CD4-positive, alpha-beta memory T cell (primary cell): Measurements from ENCODE around the gene APOBEC3B. TPM values are rescaled to one million over a fixed set of nuclear protein-coding genes. Genes with fewer than 3 reads are reported as not detected.
"Not testable (repeated sequence)": the region's sequence is repeated elsewhere in the genome, so short reads cannot be mapped to it uniquely, and the experiment has no call there.

Experiments used
- CTCF ChIA-PET: fragments of 350-600 bp; sonication (Branson Sonifier 250); formaldehyde crosslinking; loops from one replicate; lab custom pipeline; 2021; ENCODE audit warnings: inconsistent platforms; ENCODE audit not compliant: partially characterized antibody; lab: Charles Lee
- POLR2A ChIA-PET: fragments of 350-600 bp; sonication (Branson Sonifier 250); formaldehyde crosslinking; loops from one replicate; lab custom pipeline; 2021; ENCODE audit not compliant: partially characterized antibody; lab: Charles Lee
- DNase-seq, 5 donors: peaks; one replicate each; pipeline versions ENCODE4 v3.0.0 to v3.0.0-alpha.2; 2020 to 2022; ENCODE audit warnings: mixed read lengths in 1 of 5
- H3K27ac ChIP-seq: one replicate; pipeline ENCODE4 v1.7.0; 2013; ENCODE audit warnings: low read depth, low read length
- H3K27me3 ChIP-seq: 2 replicates; pipeline ENCODE4 v1.7.0; 2013; ENCODE audit warnings: mild to moderate bottlenecking, low read length, moderate library complexity; ENCODE audit not compliant: insufficient read depth
- H3K36me3 ChIP-seq: 2 replicates; pipeline ENCODE4 v1.7.0; 2013; ENCODE audit warnings: mild to moderate bottlenecking, low read length, moderate library complexity; ENCODE audit not compliant: insufficient read depth
- H3K4me1 ChIP-seq: 2 replicates; pipeline ENCODE4 v1.7.0; 2013; ENCODE audit warnings: mild to moderate bottlenecking, low read length, moderate library complexity; ENCODE audit not compliant: insufficient read depth
- H3K4me3 ChIP-seq, 2 donors: one replicate each; pipeline ENCODE4 v1.7.0; 2013; ENCODE audit warnings: low read length in 2 of 2, mild to moderate bottlenecking in 1 of 2
- H3K9me3 ChIP-seq, 2 donors: one replicate each; pipeline ENCODE4 v1.7.0; 2013; ENCODE audit warnings: low read length in 2 of 2, control low read depth in 1 of 2; ENCODE audit not compliant: control insufficient read depth in 1 of 2
- H3K27ac Mint-ChIP-seq, 7 donors: one replicate each; pipeline ENCODE4 v1.8.0; 2020 to 2021; ENCODE audit warnings: mixed read lengths in 7 of 7, mild to moderate bottlenecking in 6 of 7, inconsistent platforms in 3 of 7, moderate library complexity in 3 of 7
- H3K27me3 Mint-ChIP-seq, 2 donors: one replicate each; pipeline ENCODE4 v1.8.0; 2020 to 2021; ENCODE audit warnings: mixed read lengths in 2 of 2
- H3K36me3 Mint-ChIP-seq, 2 donors: one replicate each; pipeline ENCODE4 v1.8.0; 2020 to 2021; ENCODE audit warnings: mixed read lengths in 2 of 2, inconsistent platforms in 1 of 2, mild to moderate bottlenecking in 1 of 2
- H3K4me1 Mint-ChIP-seq, 4 donors: one replicate each; pipeline ENCODE4 v1.8.0; 2020 to 2021; ENCODE audit warnings: mixed read lengths in 4 of 4, mild to moderate bottlenecking in 1 of 4
- H3K4me3 Mint-ChIP-seq, 8 donors: one replicate each; pipeline ENCODE4 v1.8.0; 2020 to 2021; ENCODE audit warnings: mixed read lengths in 8 of 8, mild to moderate bottlenecking in 7 of 8, moderate library complexity in 6 of 8, inconsistent platforms in 3 of 8
- H3K9me3 Mint-ChIP-seq, 8 donors: one replicate each; pipeline ENCODE4 v1.8.0; 2020 to 2021; ENCODE audit warnings: mixed read lengths in 8 of 8, mild to moderate bottlenecking in 5 of 8, inconsistent platforms in 3 of 8, moderate library complexity in 1 of 8
- intact Hi-C: fragments of 100-400 bp; cut with micrococcal nuclease; formaldehyde crosslinking; loops from one replicate; pipeline ENCODE4 v1.15.1; 2023
- polyA plus RNA-seq, 2 donors: library from polyadenylated mRNA; unstranded; fragments of 300-500 nt; fragmentation: Illumina TruSeq; gene quantifications; one replicate each; pipeline ENCODE4 v1.2.3, GENCODE V29; 2021
- total RNA-seq, 2 experiments: library from RNA; stranded (reverse); gene quantifications; one replicate each; pipeline ENCODE4 v1.2.3, GENCODE V29; 2021

Gene APOBEC3B
- total and polyA plus RNA-seq, 4 experiments from 2014 or later: 0.31 to 1.3 (median 0.48) TPM

DNA sequence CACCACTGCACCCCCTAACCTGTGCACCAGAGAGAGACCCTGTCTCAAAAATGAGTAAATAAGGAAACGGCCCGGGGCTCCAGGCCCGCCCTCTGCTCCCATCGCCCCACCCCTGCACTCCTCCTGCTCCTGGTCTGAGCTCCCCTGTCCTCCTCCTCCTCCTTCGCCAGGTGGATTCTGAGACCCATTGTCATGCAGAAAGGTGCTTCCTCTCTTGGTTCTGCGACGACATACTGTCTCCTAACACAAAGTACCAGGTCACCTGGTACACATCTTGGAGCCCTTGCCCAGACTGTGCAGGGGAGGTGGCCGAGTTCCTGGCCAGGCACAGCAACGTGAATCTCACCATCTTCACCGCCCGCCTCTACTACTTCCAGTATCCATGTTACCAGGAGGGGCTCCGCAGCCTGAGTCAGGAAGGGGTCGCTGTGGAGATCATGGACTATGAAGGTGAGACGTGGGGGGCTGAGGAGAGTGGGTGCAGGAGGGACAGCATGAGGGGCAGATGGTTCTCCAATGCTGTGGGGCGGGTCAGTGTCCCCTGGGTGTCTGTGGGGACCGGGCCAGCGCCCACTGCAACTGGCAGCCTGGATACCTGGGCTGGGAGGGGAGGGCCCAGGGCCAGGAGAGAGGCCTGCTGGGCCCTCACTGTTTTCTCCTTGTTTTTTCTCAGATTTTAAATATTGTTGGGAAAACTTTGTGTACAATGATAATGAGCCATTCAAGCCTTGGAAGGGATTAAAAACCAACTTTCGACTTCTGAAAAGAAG is 35.6 kb downstream of the APOBEC3B start:
- Mint-ChIP-seq H3K9me3 (peaks cover 0 to 2% (median 0%) of the 10 kb centered on the region in 8 donors), H3K4me1 (peaks cover 29 to 71% (median 51%) of the 10 kb centered on the region in 4 donors), H3K27me3 (no peaks in the 10 kb centered on the region), H3K4me3 (peak overlapping the region in 3 of 8 donors; percentile 9 to 39 (median 32)), H3K36me3 (peaks cover 0 to 40% of the 10 kb centered on the region in 2 donors), H3K27ac (peak overlapping the region; percentile 10 to 97 (median 65))
- CTCF ChIA-PET: no interaction called here
- POLR2A ChIA-PET: no interaction called here
- H3K27me3 ChIP-seq: no peaks in the 10 kb centered on the region
- H3K27ac ChIP-seq: no peak overlapping the region
- no peak for DNase-seq
- intact Hi-C loops: no loop called here
- H3K4me1 ChIP-seq: peaks cover 48% of the 10 kb centered on the region
- H3K36me3 ChIP-seq: peaks cover 5% of the 10 kb centered on the region
- no peaks in the 10 kb centered on the region for H3K9me3 ChIP-seq
- no peak overlapping the region for H3K4me3 ChIP-seq

- H3K9me3 Mint-ChIP-seq, CTCF ChIA-PET, H3K9me3 ChIP-seq, H3K27me3 Mint-ChIP-seq, H3K4me3 ChIP-seq, DNase-seq, H3K27me3 ChIP-seq: not testable (repeated sequence)
- POLR2A ChIA-PET: interaction anchor here (0.9 to 3.2 kb wide), 3 partner anchors 11 to 79 kb away, joined by 3 to 9 read pairs (median 5); no protein-coding TSS in a partner anchor
- peaks cover 31 to 70% (median 52%) of the 10 kb centered on the region in 4 donors for H3K4me1 Mint-ChIP-seq
- peak overlapping the region; percentile 75 to 94 (median 84) for H3K4me3 Mint-ChIP-seq
- Histone ChIP-seq H3K36me3 (peaks cover 16% of the 10 kb centered on the region), H3K27ac (peak overlapping the region; percentile 65), H3K4me1 (peaks cover 50% of the 10 kb centered on the region)
- intact Hi-C loops: loop anchor here (5.0 kb wide), 1 partner anchor 72 kb away; no protein-coding TSS in a partner anchor
- peaks cover 10 to 50% of the 10 kb centered on the region in 2 donors for H3K36me3 Mint-ChIP-seq
- H3K27ac Mint-ChIP-seq: peak overlapping the region; percentile 95 to 98 (median 97)
Observed at GRCh38 chr22:39020021-39020651, 38.0 kb downstream of the APOBEC3B start.

- Histone ChIP-seq H3K9me3 (no peaks in the 10 kb centered on the region), H3K36me3 (peaks cover 16% of the 10 kb centered on the region), H3K27ac (peak overlapping the region; percentile 81), H3K4me1 (peaks cover 52% of the 10 kb centered on the region), H3K27me3 (no peaks in the 10 kb centered on the region), H3K4me3 (peak overlapping the region; percentile 44 to 54)
- CTCF ChIA-PET: interaction anchor here (1.0 to 1.2 kb wide), 3 partner anchors 11 to 294 kb away, joined by 3 to 4 read pairs (median 3); no protein-coding TSS in a partner anchor
- DNase-seq: no peak
- peaks cover 29 to 80% (median 51%) of the 10 kb centered on the region in 4 donors for H3K4me1 Mint-ChIP-seq
- POLR2A ChIA-PET: interaction anchor here (0.7 to 3.2 kb wide), 7 partner anchors 18 to 1116 kb away, joined by 3 to 9 read pairs (median 4); partner anchors contain the start of gene RPL3
- intact Hi-C loops: loop anchor here (5.0 kb wide), 1 partner anchor 71 kb away; no protein-coding TSS in a partner anchor
- peak overlapping the region; percentile 91 to 98 (median 97) for H3K27ac Mint-ChIP-seq
- H3K4me3 Mint-ChIP-seq: peak overlapping the region; percentile 90 to 96 (median 93)
- H3K36me3 Mint-ChIP-seq: peaks cover 10 to 59% of the 10 kb centered on the region in 2 donors
- H3K9me3 Mint-ChIP-seq: peaks cover 0 to 4% (median 0%) of the 10 kb centered on the region in 8 donors
- no peaks in the 10 kb centered on the region for H3K27me3 Mint-ChIP-seq
Observed at GRCh38 chr22:39021552-39022250, 39.6 kb downstream of the APOBEC3B start.

DNA sequence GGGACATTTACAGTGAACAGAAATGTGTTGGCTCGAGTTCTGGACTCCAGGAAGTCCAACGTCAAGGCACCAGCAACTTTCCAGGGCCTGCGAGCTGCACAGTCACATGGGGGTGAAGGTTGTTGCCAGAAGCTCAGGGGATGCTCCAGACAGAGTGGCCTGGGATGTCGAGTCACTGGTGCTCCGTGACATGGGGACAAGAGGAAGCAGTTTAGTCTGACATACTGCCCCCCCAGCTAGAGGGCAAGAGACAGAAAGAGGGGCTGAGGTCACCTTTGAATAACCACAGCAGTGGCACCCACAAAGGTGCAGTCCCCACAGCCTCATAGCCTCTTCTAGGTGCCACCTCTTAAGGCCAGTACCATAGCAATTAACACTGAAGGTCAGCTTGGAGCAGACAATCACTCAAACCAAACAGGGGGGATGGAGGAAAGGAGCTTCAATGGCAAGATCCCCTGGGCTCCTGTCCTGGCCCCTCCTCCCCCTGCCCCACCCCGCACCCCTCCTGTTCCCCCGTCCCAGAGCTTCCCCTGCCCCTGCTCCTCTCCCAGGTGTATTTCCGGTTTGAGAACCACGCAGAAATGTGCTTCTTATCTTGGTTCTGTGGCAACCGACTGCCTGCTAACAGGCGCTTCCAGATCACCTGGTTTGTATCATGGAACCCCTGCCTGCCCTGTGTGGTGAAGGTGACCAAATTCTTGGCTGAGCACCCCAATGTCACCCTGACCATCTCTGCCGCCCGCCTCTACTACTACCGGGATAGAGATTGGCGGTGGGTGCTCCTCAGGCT is 42.6 kb downstream of the APOBEC3B start:
- H3K4me1 ChIP-seq: peaks cover 48% of the 10 kb centered on the region
- POLR2A ChIA-PET: interaction anchor here (1.0 to 2.2 kb wide), 4 partner anchors 10 to 74 kb away, joined by 3 to 10 read pairs (median 4); partner anchors contain the start of gene APOBEC3C

GRCh38 chr22:39026509-39027150 is 44.5 kb downstream of the APOBEC3B start:
- H3K4me3 Mint-ChIP-seq: peak overlapping the region in 1 of 8 donors; percentile 7
- H3K27me3 ChIP-seq: no peaks in the 10 kb centered on the region
- POLR2A ChIA-PET: interaction anchor here (1.0 to 1.5 kb wide), 3 partner anchors 10 to 68 kb away, joined by 3 to 4 read pairs (median 3); partner anchors contain the start of gene APOBEC3C
- no peak overlapping the region for H3K4me3 ChIP-seq
- H3K4me1 Mint-ChIP-seq: peaks cover 22 to 57% (median 42%) of the 10 kb centered on the region in 4 donors
- peaks cover 10 to 46% of the 10 kb centered on the region in 2 donors for H3K36me3 Mint-ChIP-seq
- peaks cover 41% of the 10 kb centered on the region for H3K4me1 ChIP-seq
- peaks cover 11% of the 10 kb centered on the region for H3K36me3 ChIP-seq
- no peak for DNase-seq
- H3K27me3 Mint-ChIP-seq: no peaks in the 10 kb centered on the region
- intact Hi-C loops: no loop called here
- no peaks in the 10 kb centered on the region for H3K9me3 ChIP-seq
- peaks cover 0 to 2% (median 0%) of the 10 kb centered on the region in 8 donors for H3K9me3 Mint-ChIP-seq
- CTCF ChIA-PET: interaction anchor here (0.9 kb wide), 1 partner anchor 23 kb away, joined by 3 read pairs; no protein-coding TSS in a partner anchor
- H3K27ac Mint-ChIP-seq: peak overlapping the region; percentile 57 to 97 (median 68)
- no peak overlapping the region for H3K27ac ChIP-seq

More for the DNA sequence above, 42.6 kb downstream of the APOBEC3B start:
- Mint-ChIP-seq H3K27ac (peak overlapping the region; percentile 85 to 97 (median 88)), H3K4me3 (peak overlapping the region; percentile 26 to 92 (median 71)), H3K36me3 (peaks cover 10 to 50% of the 10 kb centered on the region in 2 donors), H3K4me1 (peaks cover 29 to 76% (median 51%) of the 10 kb centered on the region in 4 donors), H3K9me3 (peaks cover 0 to 2% (median 0%) of the 10 kb centered on the region in 8 donors), H3K27me3 (no peaks in the 10 kb centered on the region)
- Histone ChIP-seq H3K4me3 (no peak overlapping the region), H3K36me3 (peaks cover 11% of the 10 kb centered on the region), H3K27me3 (no peaks in the 10 kb centered on the region), H3K9me3 (no peaks in the 10 kb centered on the region), H3K27ac (peak overlapping the region; percentile 43)
- CTCF ChIA-PET: no interaction called here
- DNase-seq: peak in 4 of 5 donors; percentile 33 to 66 (median 46)
- intact Hi-C loops: loop anchor here (5.0 kb wide), 1 partner anchor 68 kb away; no protein-coding TSS in a partner anchor
